BLaER1 treated with 17β-estradiol and CSF1 and Interleukin-3, amounts not matched to agents 10 nM and 100 nM (cell line): ENCODE measurements around the gene YDJC.
A peak's percentile ranks its signal among the peaks of the same experiment; 100 is the strongest.
"Not testable (repeated sequence)": the region's sequence is repeated elsewhere in the genome, so short reads cannot be mapped to it uniquely, and the experiment has no call there.

Source experiments
- H3K27ac ChIP-seq, 11 experiments: shearing (Covaris generic); formaldehyde crosslinking; 2 replicates each; pipeline ENCODE4 v1.8.1; 2022
- H3K27me3 ChIP-seq, 11 experiments: shearing (Covaris generic); formaldehyde crosslinking; 2 replicates each; pipeline ENCODE4 v1.8.1; 2022
- H3K36me3 ChIP-seq, 11 experiments: shearing (Covaris generic); formaldehyde crosslinking; 2 replicates each; pipeline ENCODE4 v1.8.1; 2022
- H3K4me1 ChIP-seq, 10 experiments: shearing (Covaris generic); formaldehyde crosslinking; 2 replicates each; pipeline ENCODE4 v1.8.1; 2022
- H3K4me2 ChIP-seq, 11 experiments: shearing (Covaris generic); formaldehyde crosslinking; 2 replicates each; pipeline ENCODE4 v1.8.1; 2022
- H3K4me3 ChIP-seq, 10 experiments: shearing (Covaris generic); formaldehyde crosslinking; 2 replicates each; pipeline ENCODE4 v1.8.1; 2022
- H3K9ac ChIP-seq, 11 experiments: shearing (Covaris generic); formaldehyde crosslinking; 2 replicates each; pipeline ENCODE4 v1.8.1; 2022
- H3K9me3 ChIP-seq, 11 experiments: shearing (Covaris generic); formaldehyde crosslinking; replicated peaks in 1 of 11; 2 replicates each; pipeline ENCODE4 v1.8.1; 2022
- H4K20me1 ChIP-seq, 11 experiments: shearing (Covaris generic); formaldehyde crosslinking; 2 replicates each; pipeline ENCODE4 v1.8.1; 2022
- Cebpa-rat ChIP-seq, 11 experiments: shearing (Covaris generic); IDR thresholded peaks; 2 replicates each; pipeline ENCODE4 v1.8.1; 2022

YDJC gene

GRCh38 chr22:21611210-21611977, 18.4 kb downstream of the YDJC start:
- no peak overlapping the region for H3K4me3 ChIP-seq
- no peak for TF ChIP-seq Cebpa-rat (IDR thresholded peaks at IDR 0.05)
- H3K9me3 ChIP-seq, result no peaks in the 10 kb centered on the region
- H3K9ac ChIP-seq, result peak overlapping the region in 2 of 11 experiments; percentile 15 to 26; a peak in 1 of 22 replicates
- H3K27me3 ChIP-seq, result no peaks in the 10 kb centered on the region
- H4K20me1 ChIP-seq, result peaks cover 99 to 100% (median 100%) of the 10 kb centered on the region in 11 experiments
- H3K4me2 ChIP-seq, result no peak overlapping the region
- H3K36me3 ChIP-seq, result peaks cover 65 to 100% (median 91%) of the 10 kb centered on the region in 11 experiments
- H3K4me1 ChIP-seq, result peaks cover 28 to 53% (median 34%) of the 10 kb centered on the region in 10 experiments
- H3K27ac ChIP-seq, result no peak overlapping the region

- Histone ChIP-seq H4K20me1 (peaks cover 100% of the 10 kb centered on the region in 11 experiments), H3K36me3 (peaks cover 55 to 100% (median 93%) of the 10 kb centered on the region in 11 experiments), H3K4me1 (peaks cover 12 to 54% (median 19%) of the 10 kb centered on the region in 10 experiments; a peak in 19 of 20 replicates)
- not testable (repeated sequence) for H3K4me2 ChIP-seq, H3K4me3 ChIP-seq, H3K27me3 ChIP-seq, H3K9ac ChIP-seq, H3K9me3 ChIP-seq, H3K27ac ChIP-seq
Observed at GRCh38 chr22:21609556-21610157, 20.2 kb downstream of the YDJC start.

GRCh38 chr22:21606775-21607174, 23.0 kb downstream of the YDJC start:
- H3K9ac ChIP-seq, result no peak overlapping the region
- H3K4me1 ChIP-seq, result peaks cover 0 to 57% (median 9%) of the 10 kb centered on the region in 10 experiments; a peak in 11 of 20 replicates
- peaks cover 100% of the 10 kb centered on the region in 11 experiments for H4K20me1 ChIP-seq
- no peak overlapping the region for H3K4me3 ChIP-seq
- H3K27ac ChIP-seq, result no peak overlapping the region
- H3K27me3 ChIP-seq, result no peaks in the 10 kb centered on the region
- H3K36me3 ChIP-seq, result peaks cover 36 to 96% (median 81%) of the 10 kb centered on the region in 11 experiments
- peak overlapping the region in 3 of 11 experiments; percentile 17 to 33 (median 30); a peak in 2 of 22 replicates for H3K4me2 ChIP-seq
- no peak for TF ChIP-seq Cebpa-rat (IDR thresholded peaks at IDR 0.05)
- no peaks in the 10 kb centered on the region for H3K9me3 ChIP-seq

- peak overlapping the region in 3 of 11 experiments; percentile 17 to 33 (median 32); a peak in 5 of 22 replicates for H3K4me2 ChIP-seq
- H3K36me3 ChIP-seq, result peaks cover 28 to 96% (median 77%) of the 10 kb centered on the region in 11 experiments
- no peaks in the 10 kb centered on the region for H3K9me3 ChIP-seq
- H3K27ac ChIP-seq, result no peak overlapping the region
- H4K20me1 ChIP-seq, result peaks cover 100% of the 10 kb centered on the region in 11 experiments
- peaks cover 0 to 57% (median 9%) of the 10 kb centered on the region in 10 experiments; a peak in 11 of 20 replicates for H3K4me1 ChIP-seq
- no peaks in the 10 kb centered on the region for H3K27me3 ChIP-seq
- no peak overlapping the region for H3K4me3 ChIP-seq
- no peak overlapping the region for H3K9ac ChIP-seq
- no peak for TF ChIP-seq Cebpa-rat (IDR thresholded peaks at IDR 0.05)
Observed at GRCh38 chr22:21605887-21606564, 23.8 kb downstream of the YDJC start.

GRCh38 chr22:21603973-21604372, 25.8 kb downstream of the YDJC start:
- Histone ChIP-seq H4K20me1 (peaks cover 100% of the 10 kb centered on the region in 11 experiments), H3K27ac (peak overlapping the region in 1 of 11 experiments; percentile 23; a peak in 1 of 22 replicates), H3K4me1 (peaks cover 0 to 61% (median 11%) of the 10 kb centered on the region in 10 experiments; a peak in 11 of 20 replicates), H3K27me3 (no peaks in the 10 kb centered on the region), H3K4me2 (peak overlapping the region in 3 of 11 experiments; percentile 27 to 63 (median 50); a peak in 5 of 22 replicates), H3K4me3 (no peak overlapping the region), H3K9me3 (no peaks in the 10 kb centered on the region), H3K36me3 (peaks cover 15 to 96% (median 77%) of the 10 kb centered on the region in 11 experiments), H3K9ac (0 out of 22 replicates have a peak overlapping the region, but pooled peaks of 2 of the 11 experiments have one; percentile 31 to 43)
- no peak for TF ChIP-seq Cebpa-rat (IDR thresholded peaks at IDR 0.05)

- Histone ChIP-seq H3K4me2 (no peak overlapping the region), H3K4me3 (no peak overlapping the region), H3K27ac (no peak overlapping the region), H3K36me3 (peaks cover 15 to 96% (median 78%) of the 10 kb centered on the region in 11 experiments), H3K9me3 (no peaks in the 10 kb centered on the region), H4K20me1 (peaks cover 100% of the 10 kb centered on the region in 11 experiments), H3K4me1 (peaks cover 0 to 74% (median 14%) of the 10 kb centered on the region in 10 experiments; a peak in 11 of 20 replicates), H3K9ac (no peak overlapping the region), H3K27me3 (no peaks in the 10 kb centered on the region)
- TF ChIP-seq Cebpa-rat (IDR thresholded peaks at IDR 0.05), result no peak
Observed at GRCh38 chr22:21602579-21602978, 27.2 kb downstream of the YDJC start.

- no peak overlapping the region for H3K27ac ChIP-seq
- peak overlapping the region in 4 of 11 experiments; percentile 1 to 24 (median 12); a peak in 2 of 22 replicates for H3K4me2 ChIP-seq
- no peaks in the 10 kb centered on the region for H3K27me3 ChIP-seq
- no peak overlapping the region for H3K4me3 ChIP-seq
- H3K36me3 ChIP-seq, result peaks cover 46 to 96% (median 85%) of the 10 kb centered on the region in 11 experiments
- peaks cover 100% of the 10 kb centered on the region in 11 experiments for H4K20me1 ChIP-seq
- H3K9me3 ChIP-seq, result no peaks in the 10 kb centered on the region
- TF ChIP-seq Cebpa-rat (IDR thresholded peaks at IDR 0.05), result no peak
- H3K4me1 ChIP-seq, result peaks cover 0 to 53% (median 8%) of the 10 kb centered on the region in 10 experiments; a peak in 12 of 20 replicates
- H3K9ac ChIP-seq, result peak overlapping the region in 1 of 11 experiments; percentile 14; a peak in 1 of 22 replicates
Observed at GRCh38 chr22:21599053-21599893, 30.5 kb downstream of the YDJC start.

GRCh38 chr22:21598302-21598701, 31.5 kb downstream of the YDJC start:
- Histone ChIP-seq H3K9ac (peak overlapping the region in 1 of 11 experiments; percentile 14; a peak in 2 of 22 replicates), H3K4me3 (no peak overlapping the region), H3K4me2 (peak overlapping the region in 3 of 11 experiments; percentile 11 to 24 (median 12); a peak in 2 of 22 replicates), H3K27ac (peak overlapping the region in 1 of 11 experiments; percentile 16; a peak in 1 of 22 replicates), H3K9me3 (no peaks in the 10 kb centered on the region), H3K27me3 (no peaks in the 10 kb centered on the region), H3K4me1 (peaks cover 0 to 43% (median 11%) of the 10 kb centered on the region in 10 experiments; a peak in 12 of 20 replicates), H4K20me1 (peaks cover 100% of the 10 kb centered on the region in 11 experiments), H3K36me3 (peaks cover 56 to 100% (median 92%) of the 10 kb centered on the region in 11 experiments)
- no peak for TF ChIP-seq Cebpa-rat (IDR thresholded peaks at IDR 0.05)

GRCh38 chr22:21596356-21597135, 33.3 kb downstream of the YDJC start:
- not testable (repeated sequence) for H3K4me3 ChIP-seq, H3K27me3 ChIP-seq, H3K9me3 ChIP-seq, H3K9ac ChIP-seq, H3K27ac ChIP-seq
- H3K4me2 ChIP-seq, result peak overlapping the region in 1 of 11 experiments; percentile 18; a peak in 1 of 22 replicates
- H3K36me3 ChIP-seq, result peaks cover 62 to 100% (median 95%) of the 10 kb centered on the region in 11 experiments
- peaks cover 4 to 39% (median 17%) of the 10 kb centered on the region in 10 experiments for H3K4me1 ChIP-seq
- H4K20me1 ChIP-seq, result peaks cover 100% of the 10 kb centered on the region in 11 experiments
